Measurements from ENCODE around the gene ATP2A1. TPM values are rescaled to one million over a fixed set of nuclear protein-coding genes. Genes with fewer than 3 reads are reported as not detected.

The ATP2A1 gene
- polyA plus RNA-seq, 1 donor (not counting 4 experiments of a cell fraction or from before 2014, with no cell fraction given) = 0.12 TPM

GRCh38 chr16:28905800-28906372 lies 27.6 kb downstream of the ATP2A1 start:
- Histone ChIP-seq H3K27me3 (ENCODE audit: control insufficient read depth, extremely low read depth, insufficient read depth, low read length) (no peaks in the 10 kb centered on the region), H3K9ac (ENCODE audit: control insufficient read depth, extremely low read depth, insufficient read depth, low read length) (no peak overlapping the region), H3K27ac (ENCODE audit: control insufficient read depth, insufficient read depth, low read length) (no peak overlapping the region), H3K36me3 (ENCODE audit: control insufficient read depth in 2 of 2, extremely low read depth in 1 of 2, insufficient read depth in 2 of 2, low read length in 2 of 2) (peaks cover 6 to 18% of the 10 kb centered on the region in 2 experiments), H3K79me2 (ENCODE audit: control insufficient read depth, insufficient read depth, low read length) (no peaks in the 10 kb centered on the region), H3K4me2 (ENCODE audit: control insufficient read depth, extremely low read depth, insufficient read depth, low read depth, low read length) (no peak overlapping the region), H2AFZ (ENCODE audit: control insufficient read depth, low read length) (no peak overlapping the region), H3K9me1 (ENCODE audit: control insufficient read depth, extremely low read depth, insufficient read depth, low read length) (no peaks in the 10 kb centered on the region), H3K4me3 (ENCODE audit: control insufficient read depth in 2 of 3, extremely low read depth in 1 of 3, insufficient read depth in 2 of 3, low read depth in 1 of 3, low read length in 3 of 3) (no peak overlapping the region), H4K20me1 (ENCODE audit: control insufficient read depth, extremely low read depth, insufficient read depth, low read length) (no peaks in the 10 kb centered on the region), H3K4me1 (ENCODE audit: control insufficient read depth, extremely low read depth, insufficient read depth, low read length) (no peaks in the 10 kb centered on the region), H3K9me3 (ENCODE audit: control insufficient read depth, low read depth, low read length) (no peaks in the 10 kb centered on the region)
- DNase-seq (ENCODE audit: low read depth, low spot score) (no peak), FAIRE-seq (no peak)
- dilution Hi-C loops (cut with MboI; ENCODE audit: extremely low pct_ligation_motif_present, low sequenced_read_pairs) = no loop called here
- TF ChIP-seq CTCF (optimal IDR thresholded peaks at IDR 0.05 in 1 of 3, IDR thresholded peaks at IDR 0.05 in 1 of 3, conservative IDR thresholded peaks at IDR 0.05 in 1 of 3; ENCODE audit: extremely low read depth in 1 of 3, insufficient read depth in 2 of 3, low read length in 3 of 3) (no peak), EZH2 (IDR thresholded peaks at IDR 0.05; ENCODE audit: low read length) (no peak)

GRCh38 chr16:28910086-28911031 lies 32.1 kb downstream of the ATP2A1 start:
- FAIRE-seq (no peak), DNase-seq (ENCODE audit: low read depth, low spot score) (no peak)
- no peak overlapping the region for H3K4me2 ChIP-seq (ENCODE audit: control insufficient read depth, extremely low read depth, insufficient read depth, low read depth, low read length)
- no peak overlapping the region for H3K4me3 ChIP-seq (ENCODE audit: control insufficient read depth in 2 of 3, extremely low read depth in 1 of 3, insufficient read depth in 2 of 3, low read depth in 1 of 3, low read length in 3 of 3)
- no peaks in the 10 kb centered on the region for H3K27me3 ChIP-seq (ENCODE audit: control insufficient read depth, extremely low read depth, insufficient read depth, low read length)
- H2AFZ ChIP-seq (ENCODE audit: control insufficient read depth, low read length) = no peak overlapping the region
- TF ChIP-seq CTCF (optimal IDR thresholded peaks at IDR 0.05 in 1 of 3, IDR thresholded peaks at IDR 0.05 in 1 of 3, conservative IDR thresholded peaks at IDR 0.05 in 1 of 3; ENCODE audit: extremely low read depth in 1 of 3, insufficient read depth in 2 of 3, low read length in 3 of 3) (no peak), EZH2 (IDR thresholded peaks at IDR 0.05; ENCODE audit: low read length) (no peak)
- no peaks in the 10 kb centered on the region for H3K79me2 ChIP-seq (ENCODE audit: control insufficient read depth, insufficient read depth, low read length)
- dilution Hi-C loops (cut with MboI; ENCODE audit: extremely low pct_ligation_motif_present, low sequenced_read_pairs) = no loop called here
- peaks cover 14 to 26% of the 10 kb centered on the region in 2 experiments for H3K36me3 ChIP-seq (ENCODE audit: control insufficient read depth in 2 of 2, extremely low read depth in 1 of 2, insufficient read depth in 2 of 2, low read length in 2 of 2)
- no peaks in the 10 kb centered on the region for H3K4me1 ChIP-seq (ENCODE audit: control insufficient read depth, extremely low read depth, insufficient read depth, low read length)
- H3K27ac ChIP-seq (ENCODE audit: control insufficient read depth, insufficient read depth, low read length) = no peak overlapping the region
- no peaks in the 10 kb centered on the region for H4K20me1 ChIP-seq (ENCODE audit: control insufficient read depth, extremely low read depth, insufficient read depth, low read length)
- no peaks in the 10 kb centered on the region for H3K9me3 ChIP-seq (ENCODE audit: control insufficient read depth, low read depth, low read length)
- no peaks in the 10 kb centered on the region for H3K9me1 ChIP-seq (ENCODE audit: control insufficient read depth, extremely low read depth, insufficient read depth, low read length)
- no peak overlapping the region for H3K9ac ChIP-seq (ENCODE audit: control insufficient read depth, extremely low read depth, insufficient read depth, low read length)
